ENCODE data around the gene ZNF581. TPM values are rescaled to one million over a fixed set of nuclear protein-coding genes. Genes with fewer than 3 reads are reported as not detected.

ZNF581 gene
- total RNA-seq, 2 donors from 2014 or later, result 47.2 to 48.7 TPM

DNA sequence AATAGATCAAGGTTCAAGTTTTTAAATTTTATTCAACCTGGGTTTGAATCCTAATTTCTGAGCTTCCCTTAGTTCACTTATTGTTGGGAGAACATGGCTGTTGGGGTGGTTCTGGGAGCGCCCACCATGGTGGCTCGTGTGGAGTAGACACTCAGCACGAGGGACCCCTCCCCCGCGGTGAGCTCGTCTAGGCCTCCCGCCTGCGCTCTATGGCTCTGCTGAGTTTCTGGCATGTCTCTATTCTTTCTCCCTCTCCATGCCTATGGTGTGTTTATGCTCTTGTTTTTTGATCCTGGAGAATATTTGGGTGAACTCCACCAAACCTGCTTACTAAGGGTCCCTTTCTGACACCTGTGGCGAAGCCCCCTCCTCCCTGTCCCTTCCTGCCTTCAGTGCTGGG is 30.0 kb downstream of the ZNF581 start:
- 82 to 92% methylated on average over 3 to 9 of the region's 9 CpGs for WGBS, 2 experiments (ENCODE audit: insufficient coverage in 1 of 2, insufficient read length in 1 of 2)
- H3K9me3 ChIP-seq (ENCODE audit: control insufficient read depth, low read length), result no peaks in the 10 kb centered on the region
- H3K4me1 ChIP-seq (ENCODE audit: control insufficient read depth, insufficient read depth, low read length), result peaks cover 3% of the 10 kb centered on the region
- H3K4me3 ChIP-seq (ENCODE audit: low read length), result no peak overlapping the region
- H3K9me3 Mint-ChIP-seq, result no peaks in the 10 kb centered on the region
- no peak overlapping the region for H3K9ac ChIP-seq (ENCODE audit: extremely low read depth, low read length, poor library complexity, severe bottlenecking)
- H3K36me3 Mint-ChIP-seq (ENCODE audit: low read depth), result peaks cover 54% of the 10 kb centered on the region
- H3K27ac Mint-ChIP-seq, result peak overlapping the region; percentile 92
- peaks cover 37% of the 10 kb centered on the region for H3K4me1 Mint-ChIP-seq
- H3K27me3 Mint-ChIP-seq (ENCODE audit: insufficient read depth), result no peaks in the 10 kb centered on the region
- peak overlapping the region; percentile 90 for H3K4me3 Mint-ChIP-seq
- H3K27me3 ChIP-seq (ENCODE audit: control insufficient read depth, insufficient read depth, low read length, poor library complexity, severe bottlenecking), result no peaks in the 10 kb centered on the region
- TF ChIP-seq, protein P1, sequence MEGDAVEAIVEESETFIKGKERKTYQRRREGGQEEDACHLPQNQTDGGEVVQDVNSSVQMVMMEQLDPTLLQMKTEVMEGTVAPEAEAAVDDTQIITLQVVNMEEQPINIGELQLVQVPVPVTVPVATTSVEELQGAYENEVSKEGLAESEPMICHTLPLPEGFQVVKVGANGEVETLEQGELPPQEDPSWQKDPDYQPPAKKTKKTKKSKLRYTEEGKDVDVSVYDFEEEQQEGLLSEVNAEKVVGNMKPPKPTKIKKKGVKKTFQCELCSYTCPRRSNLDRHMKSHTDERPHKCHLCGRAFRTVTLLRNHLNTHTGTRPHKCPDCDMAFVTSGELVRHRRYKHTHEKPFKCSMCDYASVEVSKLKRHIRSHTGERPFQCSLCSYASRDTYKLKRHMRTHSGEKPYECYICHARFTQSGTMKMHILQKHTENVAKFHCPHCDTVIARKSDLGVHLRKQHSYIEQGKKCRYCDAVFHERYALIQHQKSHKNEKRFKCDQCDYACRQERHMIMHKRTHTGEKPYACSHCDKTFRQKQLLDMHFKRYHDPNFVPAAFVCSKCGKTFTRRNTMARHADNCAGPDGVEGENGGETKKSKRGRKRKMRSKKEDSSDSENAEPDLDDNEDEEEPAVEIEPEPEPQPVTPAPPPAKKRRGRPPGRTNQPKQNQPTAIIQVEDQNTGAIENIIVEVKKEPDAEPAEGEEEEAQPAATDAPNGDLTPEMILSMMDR (conservative IDR thresholded peaks at IDR 0.05), result no peak
- no peak overlapping the region for H3K27ac ChIP-seq (ENCODE audit: low read depth, low read length)
- H3K36me3 ChIP-seq (ENCODE audit: control insufficient read depth, insufficient read depth, low read length), result peaks cover 41% of the 10 kb centered on the region
- DNase-seq, result no peak

DNA sequence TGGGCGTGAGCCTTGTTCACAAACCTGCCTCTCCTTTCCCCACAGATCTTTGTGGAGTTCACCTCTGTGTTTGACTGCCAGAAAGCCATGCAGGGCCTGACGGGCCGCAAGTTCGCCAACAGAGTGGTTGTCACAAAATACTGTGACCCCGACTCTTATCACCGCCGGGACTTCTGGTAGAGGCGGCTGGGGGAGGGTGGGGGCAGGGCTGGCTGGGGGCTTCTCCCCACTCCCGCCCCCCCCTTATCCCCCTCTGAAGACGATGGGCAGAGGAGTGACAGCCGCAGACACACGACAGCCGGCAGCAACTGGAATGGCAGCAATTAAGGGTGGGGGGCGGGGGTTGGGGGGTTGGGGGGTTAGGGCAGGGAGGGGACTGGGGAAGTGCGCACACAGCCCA is 30.4 kb downstream of the ZNF581 start:
- Histone ChIP-seq H3K9me3 (ENCODE audit: control insufficient read depth, low read length) (no peaks in the 10 kb centered on the region), H3K36me3 (ENCODE audit: control insufficient read depth, insufficient read depth, low read length) (peaks cover 41% of the 10 kb centered on the region), H3K27me3 (ENCODE audit: control insufficient read depth, insufficient read depth, low read length, poor library complexity, severe bottlenecking) (no peaks in the 10 kb centered on the region), H3K9ac (ENCODE audit: extremely low read depth, low read length, poor library complexity, severe bottlenecking) (no peak overlapping the region), H3K4me1 (ENCODE audit: control insufficient read depth, insufficient read depth, low read length) (peaks cover 3% of the 10 kb centered on the region), H3K27ac (ENCODE audit: low read depth, low read length) (no peak overlapping the region), H3K4me3 (ENCODE audit: low read length) (no peak overlapping the region)
- peaks cover 58% of the 10 kb centered on the region for H3K36me3 Mint-ChIP-seq (ENCODE audit: low read depth)
- peaks cover 37% of the 10 kb centered on the region for H3K4me1 Mint-ChIP-seq
- no peaks in the 10 kb centered on the region for H3K9me3 Mint-ChIP-seq
- H3K4me3 Mint-ChIP-seq, result peak overlapping the region; percentile 90
- no peaks in the 10 kb centered on the region for H3K27me3 Mint-ChIP-seq (ENCODE audit: insufficient read depth)
- TF ChIP-seq, protein P1 (conservative IDR thresholded peaks at IDR 0.05), result no peak
- no peak for DNase-seq
- peak overlapping the region; percentile 92 for H3K27ac Mint-ChIP-seq
- 96 to 100% methylated on average over 6 to 7 of the region's 15 CpGs for WGBS, 2 experiments (ENCODE audit: insufficient coverage in 1 of 2, insufficient read length in 1 of 2)

DNA sequence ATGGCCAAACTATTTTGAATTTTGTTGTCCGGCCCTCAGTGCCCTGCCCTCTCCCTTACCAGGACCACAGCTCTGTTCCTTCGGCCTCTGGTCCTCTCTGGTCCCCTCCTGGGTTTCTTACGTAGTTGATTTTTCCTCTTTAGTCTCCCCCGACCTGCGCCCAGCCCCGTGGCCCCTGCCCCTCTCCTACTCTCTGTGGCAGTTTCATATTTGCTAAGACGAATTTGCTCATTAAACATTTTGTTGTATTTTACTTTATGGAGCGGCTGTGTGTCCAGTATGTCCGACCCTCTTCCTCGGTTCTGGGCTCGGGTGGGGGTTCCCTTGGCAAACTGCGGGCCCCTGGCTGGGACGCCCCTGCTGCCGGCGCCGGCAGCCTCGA is 31.0 kb downstream of the ZNF581 start:
- no peaks in the 10 kb centered on the region for H3K9me3 ChIP-seq (ENCODE audit: control insufficient read depth, low read length)
- TF ChIP-seq, protein P1 (conservative IDR thresholded peaks at IDR 0.05), result no peak
- H3K36me3 ChIP-seq (ENCODE audit: control insufficient read depth, insufficient read depth, low read length), result peaks cover 40% of the 10 kb centered on the region
- peaks cover 3% of the 10 kb centered on the region for H3K4me1 ChIP-seq (ENCODE audit: control insufficient read depth, insufficient read depth, low read length)
- Mint-ChIP-seq H3K4me1 (peaks cover 37% of the 10 kb centered on the region), H3K9me3 (no peaks in the 10 kb centered on the region), H3K27me3 (ENCODE audit: insufficient read depth) (no peaks in the 10 kb centered on the region), H3K27ac (peak overlapping the region; percentile 92), H3K36me3 (ENCODE audit: low read depth) (peaks cover 59% of the 10 kb centered on the region), H3K4me3 (peak overlapping the region; percentile 90)
- H3K9ac ChIP-seq (ENCODE audit: extremely low read depth, low read length, poor library complexity, severe bottlenecking), result peak overlapping the region; percentile 55
- peak overlapping the region; percentile 74 for H3K27ac ChIP-seq (ENCODE audit: low read depth, low read length)
- WGBS, 2 experiments (ENCODE audit: insufficient coverage in 1 of 2, insufficient read length in 1 of 2), result 32 to 58% methylated on average over 8 to 17 of the region's 17 CpGs
- DNase-seq, result peak; percentile 71
- H3K27me3 ChIP-seq (ENCODE audit: control insufficient read depth, insufficient read depth, low read length, poor library complexity, severe bottlenecking), result no peaks in the 10 kb centered on the region
- H3K4me3 ChIP-seq (ENCODE audit: low read length), result peak overlapping the region; percentile 88

Data from endodermal cell (in vitro differentiated cells).